Loucy (cell line): ENCODE results near the gene GPR55.
A peak's percentile ranks its signal among the peaks of the same experiment; 100 is the strongest.

Experiments used
- H2AFZ ChIP-seq: fragments of 200-600 bp; sonication (generic); 2 replicates; pipeline ENCODE4 v1.6.0; 2016; ENCODE audit warnings: antibody characterized with exemption, mild to moderate bottlenecking, low read length, moderate library complexity
- H3F3A ChIP-seq: fragments of 200-600 bp; 2 replicates; pipeline ENCODE4 v1.6.0; 2016; ENCODE audit warnings: antibody characterized with exemption, low read depth, mild to moderate bottlenecking
- H3K27me3 ChIP-seq: fragments of 200-600 bp; sonication (generic); 2 replicates; pipeline ENCODE4 v1.6.1; 2014; ENCODE audit warnings: low read length, mild to moderate bottlenecking; ENCODE audit not compliant: insufficient read depth, poor library complexity, severe bottlenecking
- H3K36me3 ChIP-seq: fragments of 200-600 bp; sonication (generic); 2 replicates; pipeline ENCODE4 v1.6.1; 2016; ENCODE audit warnings: low read length; ENCODE audit not compliant: insufficient read depth
- H3K4me1 ChIP-seq: fragments of 200-600 bp; sonication (generic); 2 replicates; pipeline ENCODE4 v1.5.1; 2014; ENCODE audit warnings: low read length, mild to moderate bottlenecking; ENCODE audit not compliant: insufficient read depth, poor library complexity, severe bottlenecking
- H3K4me2 ChIP-seq: fragments of 200-600 bp; sonication (generic); 2 replicates; pipeline ENCODE4 v1.6.0; 2014; ENCODE audit warnings: antibody characterized with exemption, low read length, low read depth, mild to moderate bottlenecking; ENCODE audit not compliant: poor library complexity, severe bottlenecking
- H3K4me3 ChIP-seq: fragments of 200-600 bp; sonication (generic); 2 replicates; pipeline ENCODE4 v1.5.1; 2014; ENCODE audit warnings: low read length, mild to moderate bottlenecking, mixed read lengths; ENCODE audit not compliant: poor library complexity, severe bottlenecking
- H3K79me2 ChIP-seq: fragments of 200-600 bp; sonication (generic); 2 replicates; pipeline ENCODE4 v1.6.1; 2014; ENCODE audit warnings: low read length; ENCODE audit not compliant: insufficient read depth
- H3K9ac ChIP-seq: fragments of 200-600 bp; sonication (generic); 2 replicates; pipeline ENCODE4 v1.6.0; 2014; ENCODE audit warnings: mild to moderate bottlenecking, low read depth, low read length, moderate library complexity; ENCODE audit not compliant: poor library complexity, severe bottlenecking
- H3K9me2 ChIP-seq: fragments of 200-600 bp; sonication (generic); replicated peaks from 2 replicates; pipeline ENCODE4 v1.6.1; 2016; ENCODE audit warnings: low read depth, low read length, mixed read lengths
- H3K9me3 ChIP-seq: fragments of 200-600 bp; sonication (generic); 2 replicates; pipeline ENCODE4 v1.6.1; 2014; ENCODE audit warnings: mild to moderate bottlenecking, antibody characterized with exemption, low read length, low read depth; ENCODE audit not compliant: insufficient read depth
- H4K20me1 ChIP-seq: fragments of 200-600 bp; sonication (generic); 2 replicates; pipeline ENCODE4 v1.6.0; 2014; ENCODE audit warnings: antibody characterized with exemption, low read length, mild to moderate bottlenecking; ENCODE audit not compliant: insufficient read depth, poor library complexity, severe bottlenecking
- EZH2phosphoT487 ChIP-seq: fragments of 200-600 bp; IDR thresholded peaks from 2 replicates; pipeline ENCODE4 v1.6.1; 2018; ENCODE audit warnings: antibody characterized with exemption, mild to moderate bottlenecking, moderate library complexity, borderline replicate concordance
- TF ChIP-seq, protein P1 (sequence below): fragments of 200-600 bp; sonication (generic); conservative IDR thresholded peaks from 2 replicates; pipeline ENCODE4 v1.5.1; 2014; ENCODE audit warnings: mild to moderate bottlenecking, antibody characterized with exemption, low read length

The GPR55 gene

DNA sequence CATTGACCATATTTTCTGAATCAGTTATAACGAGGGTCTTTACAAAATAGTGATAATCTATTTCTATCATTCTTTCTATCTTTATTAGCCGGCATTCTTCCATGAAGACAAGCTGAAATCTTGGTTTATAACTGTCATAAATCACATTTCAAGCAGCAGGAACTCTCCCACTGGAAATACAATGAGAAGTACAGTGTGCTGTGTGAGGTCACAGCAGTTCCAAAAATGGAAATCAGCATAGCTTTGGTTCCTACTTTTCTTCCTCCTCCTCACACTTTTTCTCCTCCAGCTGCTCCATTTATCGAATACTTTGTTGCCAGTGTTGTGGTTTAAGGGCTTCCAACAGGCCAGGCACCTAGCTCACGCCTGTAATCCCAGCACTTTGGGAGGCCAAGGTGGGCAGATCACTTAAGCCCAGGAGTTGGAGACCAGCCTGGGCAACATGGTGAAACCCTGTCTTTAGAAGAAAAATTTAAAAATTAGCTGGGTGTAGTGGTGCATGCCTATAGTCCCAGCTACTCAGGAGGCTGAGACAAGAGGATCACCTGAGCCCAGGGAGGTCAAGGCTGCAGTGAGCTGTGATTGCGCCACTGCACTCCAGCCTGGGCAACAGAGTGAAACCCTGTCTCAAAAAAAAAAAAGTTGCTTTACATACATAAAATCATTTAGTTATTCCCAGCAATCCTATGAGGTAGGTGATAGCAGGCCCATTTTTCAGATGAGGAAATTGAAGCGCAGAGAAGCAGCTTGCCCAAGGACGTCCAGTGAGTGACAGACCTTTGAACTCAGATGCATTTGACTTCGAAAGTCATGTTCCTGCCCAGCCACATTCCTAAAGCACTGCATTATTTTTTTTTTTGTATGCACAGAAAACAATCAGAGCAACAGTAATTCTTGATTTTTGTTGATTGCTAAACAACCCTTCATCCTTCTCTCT, 34.0 kb upstream of the GPR55 start:
- no peaks in the 10 kb centered on the region for H3K36me3 ChIP-seq
- no peaks in the 10 kb centered on the region for H3K9me2 ChIP-seq
- no peak overlapping the region for H3K4me3 ChIP-seq
- no peaks in the 10 kb centered on the region for H3K9me3 ChIP-seq
- H3K4me2 ChIP-seq, result no peak overlapping the region
- TF ChIP-seq EZH2phosphoT487, result no peak
- TF ChIP-seq, protein P1, sequence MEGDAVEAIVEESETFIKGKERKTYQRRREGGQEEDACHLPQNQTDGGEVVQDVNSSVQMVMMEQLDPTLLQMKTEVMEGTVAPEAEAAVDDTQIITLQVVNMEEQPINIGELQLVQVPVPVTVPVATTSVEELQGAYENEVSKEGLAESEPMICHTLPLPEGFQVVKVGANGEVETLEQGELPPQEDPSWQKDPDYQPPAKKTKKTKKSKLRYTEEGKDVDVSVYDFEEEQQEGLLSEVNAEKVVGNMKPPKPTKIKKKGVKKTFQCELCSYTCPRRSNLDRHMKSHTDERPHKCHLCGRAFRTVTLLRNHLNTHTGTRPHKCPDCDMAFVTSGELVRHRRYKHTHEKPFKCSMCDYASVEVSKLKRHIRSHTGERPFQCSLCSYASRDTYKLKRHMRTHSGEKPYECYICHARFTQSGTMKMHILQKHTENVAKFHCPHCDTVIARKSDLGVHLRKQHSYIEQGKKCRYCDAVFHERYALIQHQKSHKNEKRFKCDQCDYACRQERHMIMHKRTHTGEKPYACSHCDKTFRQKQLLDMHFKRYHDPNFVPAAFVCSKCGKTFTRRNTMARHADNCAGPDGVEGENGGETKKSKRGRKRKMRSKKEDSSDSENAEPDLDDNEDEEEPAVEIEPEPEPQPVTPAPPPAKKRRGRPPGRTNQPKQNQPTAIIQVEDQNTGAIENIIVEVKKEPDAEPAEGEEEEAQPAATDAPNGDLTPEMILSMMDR, result no peak
- no peaks in the 10 kb centered on the region for H3F3A ChIP-seq
- H3K79me2 ChIP-seq, result no peaks in the 10 kb centered on the region
- H3K27me3 ChIP-seq, result no peaks in the 10 kb centered on the region
- peaks cover 13% of the 10 kb centered on the region for H3K4me1 ChIP-seq
- no peak overlapping the region for H3K9ac ChIP-seq
- no peaks in the 10 kb centered on the region for H4K20me1 ChIP-seq
- no peak overlapping the region for H2AFZ ChIP-seq

DNA sequence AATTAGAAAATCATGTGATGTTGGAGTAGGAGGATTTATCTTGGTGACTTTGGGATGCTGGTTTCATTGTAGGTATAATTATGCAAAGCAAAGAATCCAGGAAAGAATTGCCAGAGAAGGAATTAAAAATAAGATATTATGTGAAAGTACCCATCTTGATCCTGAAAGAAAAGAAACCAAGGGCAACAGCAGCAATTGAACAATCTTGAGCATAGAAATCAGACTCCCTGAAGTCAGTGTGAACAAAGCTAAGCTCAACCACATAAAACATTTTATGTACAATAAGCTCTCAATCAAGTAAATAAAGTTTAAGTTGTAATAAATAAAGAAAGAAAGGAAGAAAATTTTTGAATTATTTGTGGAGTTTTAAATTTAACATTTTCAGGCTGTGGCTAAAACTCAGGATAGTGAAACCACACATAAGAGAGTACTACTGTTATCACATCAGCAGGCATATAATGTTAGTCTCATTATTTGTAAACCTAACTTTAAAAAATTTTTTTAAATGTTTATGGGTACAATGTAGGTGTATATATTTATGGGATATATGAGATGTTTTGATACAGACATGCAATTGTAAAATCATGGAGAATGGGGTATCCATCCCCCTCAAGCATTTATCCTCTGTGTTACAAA, 32.8 kb upstream of the GPR55 start:
- no peaks in the 10 kb centered on the region for H3F3A ChIP-seq
- H3K79me2 ChIP-seq, result no peaks in the 10 kb centered on the region
- H3K9me3 ChIP-seq, result no peaks in the 10 kb centered on the region
- no peaks in the 10 kb centered on the region for H3K36me3 ChIP-seq
- no peaks in the 10 kb centered on the region for H3K9me2 ChIP-seq
- no peaks in the 10 kb centered on the region for H4K20me1 ChIP-seq
- H3K9ac ChIP-seq, result no peak overlapping the region
- H3K27me3 ChIP-seq, result no peaks in the 10 kb centered on the region
- peak overlapping the region; percentile 58 for H3K4me2 ChIP-seq
- peak overlapping the region; percentile 62 for H3K4me3 ChIP-seq
- H3K4me1 ChIP-seq, result peaks cover 22% of the 10 kb centered on the region
- TF ChIP-seq EZH2phosphoT487, result no peak
- TF ChIP-seq, protein P1, result no peak
- H2AFZ ChIP-seq, result peak overlapping the region; percentile 73; the same call in 1 of the 2 replicates

GRCh38 chr2:230956827-230957755, 32.0 kb upstream of the GPR55 start:
- peaks cover 22% of the 10 kb centered on the region for H3K4me1 ChIP-seq
- no peaks in the 10 kb centered on the region for H3K9me2 ChIP-seq
- TF ChIP-seq EZH2phosphoT487, result no peak
- TF ChIP-seq, protein P1, result no peak
- H4K20me1 ChIP-seq, result no peaks in the 10 kb centered on the region
- H3F3A ChIP-seq, result no peaks in the 10 kb centered on the region
- no peaks in the 10 kb centered on the region for H3K27me3 ChIP-seq
- H3K9me3 ChIP-seq, result no peaks in the 10 kb centered on the region
- peak overlapping the region; percentile 62 for H3K4me3 ChIP-seq
- H2AFZ ChIP-seq, result peak overlapping the region; percentile 73; the same call in 1 of the 2 replicates
- no peaks in the 10 kb centered on the region for H3K36me3 ChIP-seq
- no peak overlapping the region for H3K9ac ChIP-seq
- peak overlapping the region; percentile 58 for H3K4me2 ChIP-seq
- H3K79me2 ChIP-seq, result no peaks in the 10 kb centered on the region
